MCF 10A (cell line): ENCODE measurements around the gene NCKAP1. TPM values are rescaled to one million over a fixed set of nuclear protein-coding genes. Genes with fewer than 3 reads are reported as not detected.
A peak's percentile ranks its signal among the peaks of the same experiment; 100 is the strongest.

ENCODE experiments used
- BruUV-seq: library from RNA; stranded (reverse); fragments of 400-500 nt; replicated peaks from 2 replicates; lab custom pipeline; 2021; lab: Mats Ljungman, UMichigan
- CTCF ChIA-PET: fragments of 300-600 bp; sonication (Branson Sonifier 250); formaldehyde crosslinking; extraction: SDS; loops from one replicate; lab custom pipeline; 2021; ENCODE audit warnings: antibody characterized with exemption, inconsistent platforms; lab: Yijun Ruan, JAX
- POLR2A ChIA-PET: fragments of 300-600, 350-650 bp; sonication (Branson Sonifier 250); formaldehyde crosslinking; extraction: SDS; loops from one replicate; lab custom pipeline; 2020; ENCODE audit warnings: antibody characterized with exemption, inconsistent platforms; lab: Yijun Ruan, JAX
- DNase-seq: peaks from one replicate; pipeline ENCODE4 v3.0.0-alpha.2; 2018; ENCODE audit not compliant: unreplicated experiment
- H3K27ac Mint-ChIP-seq: one replicate; pipeline ENCODE4 v1.8.0; 2022; ENCODE audit warnings: mild to moderate bottlenecking, low read depth, mixed read lengths; ENCODE audit not compliant: unreplicated experiment
- H3K27me3 Mint-ChIP-seq: one replicate; pipeline ENCODE4 v1.8.0; 2022; ENCODE audit warnings: mixed read lengths; ENCODE audit not compliant: insufficient read depth, unreplicated experiment
- H3K36me3 Mint-ChIP-seq: one replicate; pipeline ENCODE4 v1.8.0; 2022; ENCODE audit warnings: mild to moderate bottlenecking, moderate library complexity, mixed read lengths; ENCODE audit not compliant: insufficient read depth, unreplicated experiment
- H3K4me1 Mint-ChIP-seq: one replicate; pipeline ENCODE4 v1.8.0; 2022; ENCODE audit warnings: mixed read lengths; ENCODE audit not compliant: insufficient read depth, unreplicated experiment
- H3K4me3 Mint-ChIP-seq: one replicate; pipeline ENCODE4 v1.8.0; 2022; ENCODE audit warnings: mild to moderate bottlenecking, moderate library complexity, mixed read lengths; ENCODE audit not compliant: unreplicated experiment
- H3K9me3 Mint-ChIP-seq: one replicate; pipeline ENCODE4 v1.8.0; 2022; ENCODE audit warnings: mixed read lengths; ENCODE audit not compliant: unreplicated experiment
- intact Hi-C: fragments of 100-400 bp; cut with micrococcal nuclease; formaldehyde crosslinking; loops from 2 replicates; pipeline ENCODE4 v1.14.1; 2022
- total RNA-seq: library from RNA; stranded (reverse); gene quantifications from 2 replicates; pipeline ENCODE4 v1.2.3, GENCODE V29; 2022
- TF ChIP-seq, protein P1 (sequence below): fragments of 200-600 bp; IDR thresholded peaks from one replicate; pipeline ENCODE4 v1.8.0; 2022; ENCODE audit warnings: antibody characterized with exemption, mild to moderate bottlenecking; ENCODE audit not compliant: unreplicated experiment

NCKAP1 gene
- total RNA-seq, 1 experiment from 2014 or later: 160 TPM

DNA sequence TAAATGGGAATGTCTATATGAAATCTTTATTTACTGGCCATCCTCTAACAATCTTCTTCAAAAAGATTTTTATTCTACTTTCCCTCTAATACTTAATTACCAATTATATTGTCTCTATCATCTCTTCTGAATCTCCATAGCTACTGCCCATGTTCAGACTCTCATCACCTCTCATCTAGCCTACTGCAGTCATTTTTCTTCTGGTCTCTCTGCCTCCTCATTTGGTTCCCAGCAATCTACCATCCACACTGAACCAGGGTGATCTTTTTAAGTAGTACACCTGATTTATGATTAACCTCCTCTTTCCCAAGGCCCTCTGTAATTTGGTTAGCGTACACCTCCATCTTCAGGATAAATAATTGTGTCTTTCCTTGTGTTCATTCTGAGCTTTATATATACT is 57.6 kb downstream of the NCKAP1 start:
- Mint-ChIP-seq H3K27me3 (no peaks in the 10 kb centered on the region), H3K27ac (no peak overlapping the region), H3K36me3 (peaks cover 74% of the 10 kb centered on the region), H3K9me3 (no peaks in the 10 kb centered on the region), H3K4me3 (no peak overlapping the region), H3K4me1 (no peaks in the 10 kb centered on the region)
- ChIA-PET POLR2A (interaction anchor here (0.6 to 0.8 kb wide), 6 partner anchors 31 to 225 kb away, joined by 3 to 5 read pairs (median 3); partner anchors contain the start of genes DUSP19 and NUP35), CTCF (interaction anchor here (0.5 to 4.2 kb wide), 23 partner anchors 9 to 225 kb away, joined by 3 to 26 read pairs (median 4); no protein-coding TSS in a partner anchor)
- intact Hi-C loops: loop anchor here (5.0 kb wide), 2 partner anchors 193 to 213 kb away; no protein-coding TSS in a partner anchor
- TF ChIP-seq, protein P1, sequence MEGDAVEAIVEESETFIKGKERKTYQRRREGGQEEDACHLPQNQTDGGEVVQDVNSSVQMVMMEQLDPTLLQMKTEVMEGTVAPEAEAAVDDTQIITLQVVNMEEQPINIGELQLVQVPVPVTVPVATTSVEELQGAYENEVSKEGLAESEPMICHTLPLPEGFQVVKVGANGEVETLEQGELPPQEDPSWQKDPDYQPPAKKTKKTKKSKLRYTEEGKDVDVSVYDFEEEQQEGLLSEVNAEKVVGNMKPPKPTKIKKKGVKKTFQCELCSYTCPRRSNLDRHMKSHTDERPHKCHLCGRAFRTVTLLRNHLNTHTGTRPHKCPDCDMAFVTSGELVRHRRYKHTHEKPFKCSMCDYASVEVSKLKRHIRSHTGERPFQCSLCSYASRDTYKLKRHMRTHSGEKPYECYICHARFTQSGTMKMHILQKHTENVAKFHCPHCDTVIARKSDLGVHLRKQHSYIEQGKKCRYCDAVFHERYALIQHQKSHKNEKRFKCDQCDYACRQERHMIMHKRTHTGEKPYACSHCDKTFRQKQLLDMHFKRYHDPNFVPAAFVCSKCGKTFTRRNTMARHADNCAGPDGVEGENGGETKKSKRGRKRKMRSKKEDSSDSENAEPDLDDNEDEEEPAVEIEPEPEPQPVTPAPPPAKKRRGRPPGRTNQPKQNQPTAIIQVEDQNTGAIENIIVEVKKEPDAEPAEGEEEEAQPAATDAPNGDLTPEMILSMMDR: no peak
- no peak for DNase-seq
- BruUV-seq: no TSS peak

DNA sequence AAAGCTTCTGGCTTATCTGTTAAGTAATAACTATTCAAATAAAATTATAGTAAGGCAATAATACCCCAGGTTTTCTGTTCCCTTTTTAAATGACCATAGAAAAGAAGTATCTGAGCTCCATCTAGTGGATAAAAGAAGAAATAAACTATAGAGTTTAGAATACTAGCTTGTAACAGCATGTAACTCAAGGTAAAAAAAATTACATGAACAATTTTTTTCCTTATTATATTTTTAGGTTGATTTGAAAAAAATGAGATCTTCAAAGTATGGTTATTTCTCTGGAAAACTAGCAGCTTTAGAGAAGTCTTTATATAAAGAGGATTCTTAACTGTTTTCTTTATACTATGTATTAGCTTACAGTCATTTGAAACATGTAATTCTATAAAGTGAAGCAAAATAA is 58.1 kb downstream of the NCKAP1 start:
- POLR2A ChIA-PET: interaction anchor here (0.6 to 1.1 kb wide), 5 partner anchors 59 to 224 kb away, joined by 3 to 5 read pairs (median 3); partner anchors contain the start of genes DUSP19 and NUP35
- Mint-ChIP-seq H3K9me3 (no peaks in the 10 kb centered on the region), H3K27ac (no peak overlapping the region), H3K4me1 (no peaks in the 10 kb centered on the region), H3K4me3 (no peak overlapping the region), H3K36me3 (peaks cover 72% of the 10 kb centered on the region), H3K27me3 (no peaks in the 10 kb centered on the region)
- intact Hi-C loops: loop anchor here (5.0 kb wide), 2 partner anchors 193 to 213 kb away; no protein-coding TSS in a partner anchor
- CTCF ChIA-PET: interaction anchor here (0.5 to 4.2 kb wide), 29 partner anchors 8 to 220 kb away, joined by 3 to 26 read pairs (median 4); no protein-coding TSS in a partner anchor
- BruUV-seq: no TSS peak
- DNase-seq: peak; percentile 21
- TF ChIP-seq, protein P1: peak; percentile 33

DNA sequence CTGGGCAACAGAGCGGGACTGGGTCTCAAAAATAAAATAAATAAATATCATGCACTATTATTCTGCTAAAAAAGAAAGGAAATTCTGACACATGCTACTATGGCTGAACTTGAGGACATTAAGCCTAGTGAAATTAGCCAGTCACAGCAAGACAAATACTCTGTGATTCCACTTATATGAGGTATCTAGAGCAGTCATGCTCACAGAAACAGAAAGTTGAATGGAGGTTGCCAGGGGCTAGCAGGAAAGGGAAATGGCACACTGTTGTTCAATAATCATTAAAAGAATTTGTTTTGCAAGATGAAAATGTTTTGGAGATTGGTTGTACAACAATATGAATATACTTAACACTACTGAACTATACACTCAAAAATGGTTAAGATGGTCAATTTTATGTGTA is 60.8 kb downstream of the NCKAP1 start:
- ChIA-PET CTCF (interaction anchor here (0.6 to 0.8 kb wide), 2 partner anchors 158 to 190 kb away, joined by 3 read pairs; no protein-coding TSS in a partner anchor), POLR2A (no interaction called here)
- DNase-seq: no peak
- H3K27ac Mint-ChIP-seq: no peak overlapping the region
- no TSS peak for BruUV-seq
- no peaks in the 10 kb centered on the region for H3K9me3 Mint-ChIP-seq
- no peak overlapping the region for H3K4me3 Mint-ChIP-seq
- intact Hi-C loops: no loop called here
- H3K4me1 Mint-ChIP-seq: no peaks in the 10 kb centered on the region
- H3K36me3 Mint-ChIP-seq: peaks cover 72% of the 10 kb centered on the region
- H3K27me3 Mint-ChIP-seq: no peaks in the 10 kb centered on the region
- TF ChIP-seq, protein P1: no peak

DNA sequence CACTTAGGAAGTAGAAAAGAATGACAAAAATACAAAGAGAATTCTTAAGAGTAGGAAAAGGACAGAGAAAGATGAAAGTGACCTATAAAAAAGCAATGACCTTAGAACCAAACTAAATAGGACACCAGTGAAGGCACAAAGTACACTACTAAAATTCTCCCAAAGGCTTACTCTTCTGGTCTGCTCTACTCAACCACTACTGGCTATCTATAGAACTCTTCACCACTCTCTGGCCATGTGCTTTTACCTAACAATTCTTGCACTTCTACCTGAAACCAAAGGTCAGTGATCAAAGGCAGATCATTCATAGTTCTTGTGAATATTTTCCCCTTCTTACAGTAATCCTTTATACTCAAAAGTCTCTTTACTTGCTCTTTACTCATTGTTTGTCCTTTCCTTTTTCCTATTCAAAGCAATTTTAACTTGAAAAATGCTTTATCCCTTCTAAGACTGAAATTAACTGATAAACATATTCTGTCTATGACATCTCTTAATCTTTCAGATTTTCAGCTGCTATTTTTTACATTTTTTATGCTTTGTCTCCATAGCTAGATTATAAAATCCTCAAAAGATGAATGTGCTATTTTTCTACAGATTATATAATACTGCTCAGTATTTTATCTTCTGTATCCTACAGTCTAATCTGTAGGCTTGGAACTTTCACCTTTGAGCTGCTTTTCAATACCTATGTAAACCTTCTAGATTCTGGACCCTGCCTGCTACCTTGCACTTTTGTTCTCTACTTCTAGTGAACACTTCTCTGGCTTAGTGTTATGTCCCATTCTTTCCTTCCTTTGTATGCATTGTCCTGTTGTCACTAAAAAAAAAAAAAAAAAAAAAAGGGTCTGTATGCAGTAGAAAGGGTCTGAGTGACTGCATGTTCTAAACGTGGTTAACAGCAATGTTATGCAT is 64.6 kb downstream of the NCKAP1 start:
- Mint-ChIP-seq H3K27ac (no peak overlapping the region), H3K4me3 (no peak overlapping the region), H3K9me3 (peaks cover 18% of the 10 kb centered on the region), H3K36me3 (peaks cover 81% of the 10 kb centered on the region), H3K4me1 (peaks cover 12% of the 10 kb centered on the region), H3K27me3 (no peaks in the 10 kb centered on the region)
- TF ChIP-seq, protein P1: no peak
- ChIA-PET POLR2A (interaction anchor here (0.5 to 1.3 kb wide), 3 partner anchors 9 to 257 kb away, joined by 3 to 4 read pairs (median 3); no protein-coding TSS in a partner anchor), CTCF (interaction anchor here (1.0 to 2.0 kb wide), 3 partner anchors 10 to 211 kb away, joined by 5 to 6 read pairs (median 6); no protein-coding TSS in a partner anchor)
- BruUV-seq: no TSS peak
- no peak for DNase-seq
- intact Hi-C loops: loop anchor here (5.0 kb wide), 1 partner anchor 786 kb away; no protein-coding TSS in a partner anchor
